ENCODE measurements around the gene ROBO1. TPM values are rescaled to one million over a fixed set of nuclear protein-coding genes. Genes with fewer than 3 reads are reported as not detected.
"Not testable (repeated sequence)": the region's sequence is repeated elsewhere in the genome, so short reads cannot be mapped to it uniquely, and the experiment has no call there.

ROBO1 gene
- total RNA-seq, 1 donor from 2014 or later = 10.8 TPM

GRCh38 chr3:79586232-79586631 is 181.6 kb downstream of the ROBO1 start:
- DNase-seq (ENCODE audit: missing footprints) (no peak), ATAC-seq (no peak)
- intact Hi-C loops (cut with DNase I) = no loop called here

- ATAC-seq (no peak), DNase-seq (ENCODE audit: missing footprints) (no peak)
- intact Hi-C loops (cut with DNase I) = no loop called here
These were observed 194.9 kb downstream of the ROBO1 start for GRCh38 chr3:79572930-79573329.

- ATAC-seq = no peak
- DNase-seq (ENCODE audit: missing footprints) = no peak
- intact Hi-C loops (cut with DNase I) = no loop called here
These were observed 198.9 kb downstream of the ROBO1 start for GRCh38 chr3:79568938-79569337.

GRCh38 chr3:79564192-79564591 is 203.6 kb downstream of the ROBO1 start:
- ATAC-seq = no peak
- intact Hi-C loops (cut with DNase I) = no loop called here
- DNase-seq (ENCODE audit: missing footprints) = no peak

GRCh38 chr3:79560698-79561097 is 207.1 kb downstream of the ROBO1 start:
- intact Hi-C loops (cut with DNase I) = no loop called here
- no peak for ATAC-seq
- no peak for DNase-seq (ENCODE audit: missing footprints)

- DNase-seq (ENCODE audit: missing footprints) = no peak
- intact Hi-C loops (cut with DNase I) = no loop called here
- no peak for ATAC-seq
These were observed 208.9 kb downstream of the ROBO1 start for GRCh38 chr3:79558943-79559342.

- no peak for ATAC-seq
- DNase-seq (ENCODE audit: missing footprints) = no peak
- intact Hi-C loops (cut with DNase I) = no loop called here
These were observed 212.1 kb downstream of the ROBO1 start for GRCh38 chr3:79555655-79556054.

- DNase-seq (ENCODE audit: missing footprints) (no peak), ATAC-seq (no peak)
- intact Hi-C loops (cut with DNase I) = no loop called here
These were observed 215.8 kb downstream of the ROBO1 start for GRCh38 chr3:79551997-79552396.

- intact Hi-C loops (cut with DNase I) = no loop called here
- DNase-seq (ENCODE audit: missing footprints) = no peak
- no peak for ATAC-seq
These were observed 216.4 kb downstream of the ROBO1 start for GRCh38 chr3:79551321-79551892.

GRCh38 chr3:79543218-79543982 is 224.4 kb downstream of the ROBO1 start:
- DNase-seq (ENCODE audit: missing footprints) (no peak), ATAC-seq (no peak)
- intact Hi-C loops (cut with DNase I) = no loop called here

- DNase-seq (ENCODE audit: missing footprints) (no peak), ATAC-seq (no peak)
- intact Hi-C loops (cut with DNase I) = no loop called here
These were observed 233.1 kb downstream of the ROBO1 start for GRCh38 chr3:79534727-79535126.

- DNase-seq (ENCODE audit: missing footprints) = no peak
- ATAC-seq = no peak
- intact Hi-C loops (cut with DNase I) = no loop called here
These were observed 236.1 kb downstream of the ROBO1 start for GRCh38 chr3:79531566-79532295.

- DNase-seq (ENCODE audit: missing footprints) (no peak), ATAC-seq (no peak)
- intact Hi-C loops (cut with DNase I) = loop anchor here (2.0 kb wide), 1 partner anchor 1167 kb away; no protein-coding TSS in a partner anchor
These were observed 246.5 kb downstream of the ROBO1 start for GRCh38 chr3:79521221-79521848.

GRCh38 chr3:79517766-79518413 is 249.9 kb downstream of the ROBO1 start:
- DNase-seq (ENCODE audit: missing footprints) (no peak), ATAC-seq (no peak)
- intact Hi-C loops (cut with DNase I) = no loop called here

GRCh38 chr3:79516795-79517194 is 251.0 kb downstream of the ROBO1 start:
- ATAC-seq (no peak), DNase-seq (ENCODE audit: missing footprints) (no peak)
- intact Hi-C loops (cut with DNase I) = no loop called here

- intact Hi-C loops (cut with DNase I) = no loop called here
- DNase-seq (ENCODE audit: missing footprints) = peak; percentile 41
- peak; percentile 64 for ATAC-seq
These were observed 252.7 kb downstream of the ROBO1 start for GRCh38 chr3:79515072-79515471.

GRCh38 chr3:79514069-79514468 is 253.7 kb downstream of the ROBO1 start:
- no peak for DNase-seq (ENCODE audit: missing footprints)
- intact Hi-C loops (cut with DNase I) = no loop called here
- ATAC-seq = no peak

GRCh38 chr3:79506751-79507150 is 261.0 kb downstream of the ROBO1 start:
- DNase-seq (ENCODE audit: missing footprints) (no peak), ATAC-seq (no peak)
- intact Hi-C loops (cut with DNase I) = no loop called here

- ATAC-seq; intact Hi-C loops (cut with DNase I); DNase-seq (ENCODE audit: missing footprints): not testable (repeated sequence)
These were observed 265.5 kb downstream of the ROBO1 start for GRCh38 chr3:79502216-79502681.

Data from Right ventricle myocardium inferior (tissue), 1 donor.